Hindlimb muscle (tissue), 1 donor: ENCODE results near the gene APBB2. TPM values are rescaled to one million over a fixed set of nuclear protein-coding genes. Genes with fewer than 3 reads are reported as not detected.
"Not testable (repeated sequence)": the region's sequence is repeated elsewhere in the genome, so short reads cannot be mapped to it uniquely, and the experiment has no call there.

Experiments used
- DNase-seq: peaks from one replicate; pipeline ENCODE4 v3.0.0-alpha.2; 2013
- polyA plus RNA-seq: library from polyadenylated mRNA; unstranded; fragments of 120-200 nt; gene quantifications from one replicate; pipeline ENCODE4 v1.2.1, GENCODE V29; 2013; ENCODE audit not compliant: insufficient read length

Gene APBB2
- polyA plus RNA-seq, 1 donor = 42.1 TPM

DNA sequence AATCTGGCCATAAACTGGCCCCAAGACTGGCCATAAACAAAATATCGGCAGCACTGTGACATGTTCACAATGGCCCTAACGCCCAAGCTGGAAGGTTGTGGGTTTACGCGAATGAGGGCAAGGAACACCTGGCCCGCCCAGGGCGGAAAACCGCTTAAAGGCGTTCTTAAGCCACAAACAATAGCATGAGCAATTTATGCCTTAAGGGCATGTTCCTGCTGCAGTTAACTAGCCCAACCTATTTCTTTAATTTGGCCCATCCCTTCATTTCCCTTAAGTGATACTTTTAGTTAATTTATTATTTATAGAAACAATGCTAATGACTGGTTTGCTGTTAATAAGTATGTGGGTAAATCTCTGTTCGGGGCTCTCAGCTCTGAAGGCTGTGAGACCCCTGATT, 154.9 kb downstream of the APBB2 start:
- DNase-seq = not testable (repeated sequence)

DNA sequence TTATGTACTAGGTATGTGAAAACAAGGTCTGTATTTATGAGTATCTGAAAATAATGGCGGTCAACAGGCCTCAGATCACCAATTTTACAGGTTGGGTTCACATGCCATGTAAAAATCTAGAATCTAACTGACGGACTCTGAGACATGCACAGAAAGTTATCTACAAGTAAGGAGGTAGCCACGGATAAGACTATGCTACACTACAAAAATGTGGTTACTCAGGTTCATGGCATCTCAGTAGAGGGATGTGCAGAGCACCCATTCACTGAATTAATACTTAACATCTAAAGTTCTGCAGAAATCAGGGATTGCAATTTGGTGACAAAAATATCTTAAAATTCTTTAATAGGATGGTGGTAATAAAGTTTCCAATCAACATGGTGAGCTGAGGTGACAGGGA, 155.9 kb downstream of the APBB2 start:
- no peak for DNase-seq

DNA sequence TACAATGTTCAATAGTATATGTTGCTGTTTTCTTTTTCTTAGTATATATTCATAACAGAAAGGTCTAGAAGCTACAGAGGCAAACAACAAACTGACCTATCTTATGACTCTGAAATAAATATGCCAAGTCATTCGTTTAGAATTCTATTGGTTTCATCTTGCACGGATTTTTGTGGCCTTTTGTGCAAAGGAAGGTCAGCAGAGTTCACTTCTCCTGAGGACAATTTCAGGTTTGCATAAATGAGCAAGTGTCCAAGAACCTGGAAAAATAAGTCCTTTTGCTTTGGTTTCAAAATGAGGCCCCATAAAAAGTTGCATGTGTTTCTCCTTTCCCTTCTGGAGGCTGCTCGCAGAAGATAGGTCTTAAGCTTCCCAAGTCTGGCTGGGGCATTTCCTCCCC, 156.9 kb downstream of the APBB2 start:
- no peak for DNase-seq

DNA sequence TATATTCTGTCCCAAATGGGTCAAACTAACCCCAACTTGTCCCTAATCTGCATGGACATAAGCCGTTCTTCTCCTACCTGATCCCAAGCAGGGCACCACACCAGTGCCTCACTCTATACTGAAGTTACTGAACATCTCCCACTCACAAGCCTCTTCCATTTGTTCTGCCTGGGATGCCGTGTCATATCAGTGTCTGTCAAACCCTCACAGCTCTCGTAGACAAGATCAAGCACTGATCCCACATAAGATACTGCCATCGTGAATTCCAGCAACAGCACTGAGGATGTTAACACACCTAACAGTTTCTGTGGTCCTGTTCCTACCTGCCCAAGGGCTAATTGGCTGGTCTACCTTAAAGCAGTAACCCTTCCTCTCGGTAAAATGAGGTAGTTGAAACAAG, 162.1 kb downstream of the APBB2 start:
- no peak for DNase-seq

DNA sequence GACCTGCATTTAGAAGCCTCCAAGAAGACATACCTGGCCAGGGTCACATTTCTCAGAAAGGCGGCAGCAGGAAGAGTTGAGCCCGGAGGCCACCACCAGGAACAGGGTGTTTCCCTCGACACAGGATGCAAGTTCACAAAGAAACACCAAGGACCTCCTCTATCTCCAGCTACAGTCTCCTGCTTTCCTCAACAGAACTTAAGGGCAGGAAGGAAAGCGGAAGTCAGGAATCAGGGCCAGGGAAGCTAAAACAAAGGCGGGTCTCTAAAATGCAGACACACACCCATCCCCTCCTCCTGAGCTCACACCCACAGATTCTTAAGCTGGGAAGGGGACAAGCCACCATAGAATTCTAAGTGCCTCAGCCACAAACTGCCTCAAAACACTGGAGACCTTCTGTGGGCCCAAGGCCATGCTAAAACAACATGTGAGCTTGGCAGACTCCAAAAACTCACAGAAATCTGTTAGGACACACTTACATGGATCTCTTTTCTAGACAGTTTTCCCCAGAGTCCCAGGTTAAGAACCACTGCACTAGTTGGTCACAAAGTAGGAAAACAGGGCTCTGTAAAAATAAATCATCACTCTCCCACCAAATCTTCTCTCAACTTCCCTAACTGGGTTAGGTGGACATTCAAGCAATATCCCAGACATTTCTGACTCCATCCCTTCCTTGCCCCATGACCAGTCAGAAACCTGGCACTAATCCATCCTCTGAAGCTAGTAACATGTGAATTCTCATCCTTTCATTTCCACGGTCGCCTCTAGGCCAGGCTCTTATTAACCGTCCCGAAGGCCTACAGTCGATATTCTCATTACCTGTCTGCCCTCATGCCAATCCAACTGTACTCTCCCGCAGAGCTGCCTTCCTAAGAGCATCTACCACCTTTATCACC, 163.2 kb downstream of the APBB2 start:
- DNase-seq = no peak

DNA sequence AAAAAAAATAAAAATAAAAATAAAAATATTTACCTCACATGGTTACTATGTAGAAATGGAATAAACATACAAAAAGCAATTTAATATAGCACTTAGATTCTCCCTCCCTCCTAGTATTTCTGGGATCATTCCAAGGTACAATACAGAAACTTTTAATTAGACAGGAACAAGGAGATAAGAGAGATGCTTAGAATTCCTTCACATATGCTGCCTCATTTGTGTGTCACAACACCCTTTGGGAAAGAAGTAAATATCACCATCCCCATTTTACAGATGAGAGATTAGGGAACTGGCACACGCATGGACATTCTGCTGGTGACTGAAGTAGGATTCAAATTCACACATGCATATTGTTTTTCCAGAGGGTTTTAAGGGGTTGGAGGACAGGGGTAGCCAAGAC, 164.2 kb downstream of the APBB2 start:
- DNase-seq = no peak

DNA sequence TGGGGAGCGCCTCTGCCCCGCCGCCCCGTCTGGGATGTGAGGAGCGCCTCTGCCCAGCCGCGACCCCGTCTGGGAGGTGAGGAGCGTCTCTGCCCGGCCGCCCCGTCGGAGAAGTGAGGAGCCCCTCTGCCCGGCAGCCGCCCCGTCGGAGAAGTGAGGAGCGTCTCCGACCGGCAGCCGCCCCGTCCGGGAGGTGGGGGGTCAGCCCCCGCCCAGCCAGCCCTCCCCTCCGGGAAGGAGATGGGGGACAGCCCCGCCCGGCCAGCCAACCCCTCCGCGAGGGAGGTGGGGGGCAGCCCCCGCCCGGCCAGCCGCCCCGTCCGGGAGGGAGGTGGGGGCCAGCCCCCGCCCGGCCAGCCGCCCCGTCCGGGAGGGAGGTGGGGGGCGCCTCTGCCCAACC, 165.2 kb downstream of the APBB2 start:
- not testable (repeated sequence) for DNase-seq

DNA sequence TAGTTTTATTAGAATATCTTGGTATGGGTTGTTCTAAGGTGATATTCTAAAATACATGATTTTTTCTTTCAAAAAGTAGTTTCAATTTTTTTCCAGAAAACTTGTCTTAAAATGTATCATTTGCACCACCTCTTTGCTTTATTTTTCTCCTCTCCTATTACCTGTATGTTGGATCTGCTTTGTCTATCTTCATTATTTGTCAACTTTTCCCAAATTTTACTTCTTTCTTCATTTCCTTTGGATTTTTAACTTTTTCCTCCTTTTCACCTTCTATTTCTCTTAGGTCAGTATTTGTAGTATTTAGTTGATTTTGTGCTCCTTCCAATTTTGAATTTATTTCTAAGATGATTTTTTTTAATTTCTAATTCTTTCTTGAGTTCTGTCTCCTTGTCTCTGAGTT, 169.6 kb downstream of the APBB2 start:
- DNase-seq = no peak

DNA sequence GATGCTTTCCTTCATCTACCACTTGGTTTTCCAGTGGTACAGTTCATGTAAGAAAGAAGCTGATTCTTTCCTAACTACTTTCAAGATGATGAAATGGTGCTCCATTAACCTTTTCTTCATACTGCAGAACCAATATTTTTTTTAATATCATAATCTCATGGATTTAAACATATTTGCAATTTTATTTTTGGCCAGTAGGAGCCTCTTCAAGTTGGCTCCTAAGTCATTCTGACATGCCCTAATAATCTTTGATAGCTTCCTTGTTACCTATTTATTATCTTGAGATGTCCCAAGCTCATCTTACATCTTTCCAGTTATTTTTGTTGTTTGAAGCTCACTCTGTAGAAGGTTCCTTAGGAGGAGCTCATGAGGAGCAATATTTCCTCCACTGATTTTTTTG, 170.2 kb downstream of the APBB2 start:
- no peak for DNase-seq

DNA sequence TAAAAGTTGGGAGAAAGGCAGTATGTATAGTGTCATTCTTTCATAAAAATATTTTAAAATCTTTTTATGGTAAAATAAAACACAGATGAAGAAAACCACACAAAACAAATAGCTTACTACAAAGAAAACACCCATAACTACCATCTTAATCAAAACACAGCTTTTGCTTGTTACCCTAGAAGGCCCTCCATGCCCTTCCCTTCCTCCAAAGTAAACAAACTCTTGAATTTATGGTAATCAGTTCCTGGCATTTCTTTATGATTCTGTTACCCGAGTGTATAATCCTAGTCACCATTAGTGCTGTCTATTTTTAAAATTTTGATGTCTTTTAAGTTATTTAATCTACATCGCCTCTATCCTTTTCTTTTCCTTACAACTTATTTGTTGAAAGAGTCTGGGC, 170.9 kb downstream of the APBB2 start:
- DNase-seq = no peak

DNA sequence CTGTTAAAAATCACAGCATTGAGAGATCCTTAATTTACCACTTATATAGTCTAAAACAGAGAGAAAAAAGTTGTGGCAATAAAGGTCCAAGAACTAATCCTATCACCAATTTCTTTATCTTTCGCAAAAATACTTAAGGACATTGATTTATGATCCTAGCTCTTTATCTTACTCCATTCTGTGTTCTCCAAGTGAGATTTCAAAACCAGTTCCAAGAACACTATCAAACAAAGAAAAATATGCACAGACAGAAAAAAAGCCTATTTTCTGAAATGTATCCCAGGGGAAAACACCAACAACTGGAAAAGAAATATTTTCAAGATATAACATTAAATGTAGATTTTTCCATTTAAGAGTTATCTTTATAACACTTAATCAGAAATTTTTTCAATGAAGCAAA, 172.8 kb downstream of the APBB2 start:
- no peak for DNase-seq

DNA sequence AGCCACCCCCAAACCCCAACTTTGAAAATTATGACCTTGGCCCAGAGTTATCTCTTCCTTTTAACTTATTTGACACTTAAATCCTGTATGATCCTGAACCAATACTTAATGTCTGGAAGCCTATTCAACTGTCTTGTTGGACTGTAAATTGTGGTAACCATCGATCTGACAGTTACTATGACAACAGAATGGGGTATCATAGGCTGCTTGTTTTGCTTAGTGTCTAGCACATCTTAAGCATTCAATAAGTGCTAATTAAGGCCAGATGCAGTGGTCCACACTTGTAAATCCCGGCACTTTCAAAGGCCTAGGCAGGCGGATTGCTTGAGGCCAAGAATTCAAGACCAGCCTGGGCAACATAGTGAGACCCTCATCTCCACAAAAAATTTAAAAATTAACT, 175.0 kb downstream of the APBB2 start:
- no peak for DNase-seq

DNA sequence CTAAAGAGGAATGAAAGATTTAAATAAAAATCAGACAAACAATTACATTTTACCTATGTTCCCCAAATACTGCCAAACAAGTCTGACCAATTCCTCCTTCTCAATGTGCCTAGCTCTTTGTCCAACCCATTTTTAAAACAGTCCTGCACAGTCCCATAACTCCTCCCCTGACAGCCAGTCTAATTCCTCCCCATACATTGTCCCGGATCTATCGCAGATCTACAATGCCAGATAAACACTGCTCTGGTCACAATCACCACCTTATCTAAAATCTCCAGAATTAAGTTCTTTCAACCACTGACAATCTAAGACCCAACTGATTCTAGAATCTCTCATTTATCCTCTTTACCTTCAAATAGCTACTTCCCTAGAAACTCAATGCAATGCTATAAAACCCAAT, 176.0 kb downstream of the APBB2 start:
- DNase-seq = no peak

DNA sequence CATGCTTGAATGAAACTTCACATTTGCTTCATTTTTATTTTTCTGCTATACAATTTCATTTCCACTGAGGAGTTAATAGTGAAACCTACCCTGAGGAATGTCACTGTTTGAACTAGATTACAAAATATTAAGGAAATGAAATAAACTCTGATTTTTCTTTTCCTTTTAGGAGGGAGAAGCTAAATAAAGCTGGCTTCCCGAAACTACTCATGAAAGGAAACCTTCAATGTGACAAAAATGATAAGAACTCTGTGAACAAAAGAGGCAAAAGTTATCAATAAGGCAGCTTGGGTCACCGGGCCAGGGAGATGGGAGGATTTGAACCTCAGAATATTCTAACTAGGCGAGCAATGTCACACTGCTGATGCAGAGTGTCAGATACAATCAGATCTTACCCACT, 185.2 kb downstream of the APBB2 start:
- no peak for DNase-seq

DNA sequence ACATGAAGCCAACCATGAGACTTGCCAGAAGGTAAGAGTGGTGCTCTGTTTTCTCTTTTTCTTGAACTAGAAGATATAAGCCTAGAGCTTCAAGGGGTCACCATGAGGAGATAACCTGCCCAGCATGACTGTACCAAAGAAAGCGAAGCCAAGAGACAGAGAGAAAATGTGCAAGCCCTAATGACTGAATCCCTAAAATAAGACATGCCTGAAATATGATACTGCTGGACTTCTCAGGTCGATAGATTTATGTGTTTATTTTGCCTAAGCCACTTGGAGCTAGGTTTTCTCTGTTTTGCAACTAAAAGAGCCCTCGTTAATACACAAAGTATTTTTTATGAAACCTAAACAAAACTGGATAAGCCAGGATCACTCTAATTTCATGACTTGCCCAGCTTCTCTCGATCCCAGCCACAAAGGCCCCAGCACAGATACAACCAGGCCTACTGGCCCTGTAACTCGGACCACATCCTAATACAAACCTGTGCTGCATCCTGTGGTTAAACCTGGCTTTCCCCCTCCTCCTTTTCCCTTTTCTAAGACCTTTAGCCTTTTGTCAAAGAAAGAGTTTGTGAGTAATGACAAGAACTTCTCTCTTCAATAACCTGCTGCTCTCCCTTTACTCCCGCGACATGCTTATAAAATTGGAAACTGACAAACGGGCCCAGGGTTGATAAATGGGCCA, 185.8 kb downstream of the APBB2 start:
- DNase-seq = no peak

DNA sequence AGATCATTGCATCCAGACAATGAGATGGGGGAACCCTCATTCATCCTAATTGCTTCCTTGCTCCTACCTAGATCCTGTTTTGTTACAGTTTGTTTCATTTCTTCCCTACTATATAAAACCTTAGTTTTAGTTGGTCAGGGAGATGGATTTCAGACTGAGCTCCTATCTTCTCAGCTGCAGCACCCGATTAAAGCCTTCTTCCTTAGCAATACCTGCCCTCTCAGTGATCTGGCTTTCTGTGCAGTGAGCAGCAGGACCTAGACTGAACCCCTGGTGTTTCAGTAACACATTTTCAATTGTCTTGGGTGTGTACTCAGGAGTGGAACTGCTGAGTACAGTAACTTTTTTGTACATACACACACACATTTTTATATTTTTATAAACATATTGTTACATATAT, 187.4 kb downstream of the APBB2 start:
- DNase-seq = no peak

DNA sequence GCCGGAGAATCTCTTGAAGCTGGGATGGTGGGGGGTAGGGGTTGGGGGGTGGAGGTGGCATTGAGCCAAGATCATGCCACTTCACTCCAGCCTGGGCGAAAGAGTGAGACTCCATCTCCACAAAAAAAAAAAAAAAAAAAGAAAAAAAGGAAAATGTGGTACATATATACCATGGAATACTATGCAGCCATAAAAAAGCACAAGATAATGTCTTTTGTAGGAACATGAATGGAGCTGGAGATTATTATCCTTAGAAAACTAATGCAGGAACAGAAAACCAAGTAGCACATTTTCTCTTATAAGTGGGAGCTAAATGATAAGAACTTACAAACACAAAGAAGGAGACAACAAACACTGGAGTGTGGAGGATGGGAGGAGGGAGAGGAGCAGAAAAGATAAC, 188.5 kb downstream of the APBB2 start:
- DNase-seq = no peak

DNA sequence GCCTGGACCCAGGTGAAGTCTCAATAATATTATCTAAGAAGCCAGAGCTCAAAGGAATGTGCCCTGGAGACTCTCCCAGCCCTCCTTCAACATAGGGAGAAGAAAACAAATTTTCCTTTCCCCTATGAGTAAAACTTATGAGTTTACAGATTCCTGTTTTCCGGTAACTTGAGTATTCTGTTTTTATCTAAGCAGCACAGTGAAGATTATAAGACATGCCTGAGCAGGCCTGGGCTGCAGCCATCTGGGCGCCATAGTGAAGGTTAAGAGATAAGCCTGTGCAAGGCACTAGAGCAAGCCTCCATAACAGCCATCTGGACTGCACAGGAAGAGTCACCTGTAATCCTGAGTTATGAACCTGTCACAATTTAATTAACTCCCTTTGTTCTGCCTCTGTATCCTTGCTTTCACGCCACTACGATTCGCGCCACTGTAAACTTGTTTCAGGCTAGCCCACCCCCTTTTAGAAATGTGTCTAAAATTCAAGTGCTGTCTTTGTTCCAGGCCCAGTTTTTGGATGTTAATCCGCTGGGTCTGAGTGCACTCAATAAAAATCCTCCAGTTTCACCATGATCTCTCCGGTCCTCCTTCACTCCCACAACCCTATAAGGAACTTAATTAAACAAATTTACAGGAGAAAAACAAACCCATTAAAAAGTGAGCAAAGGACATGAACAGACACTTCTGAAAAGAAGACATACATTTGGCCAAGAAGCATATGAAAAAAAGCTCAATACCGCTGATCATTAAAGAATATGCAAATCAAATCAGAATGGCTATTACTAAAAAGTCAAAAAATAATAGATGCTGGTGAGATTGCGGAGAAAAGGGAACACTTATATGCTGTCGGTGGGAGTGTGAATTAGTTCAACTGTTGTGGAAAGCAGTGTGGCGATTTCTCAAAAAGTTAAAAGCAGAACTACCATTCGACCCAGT, 189.5 kb downstream of the APBB2 start:
- DNase-seq = no peak

DNA sequence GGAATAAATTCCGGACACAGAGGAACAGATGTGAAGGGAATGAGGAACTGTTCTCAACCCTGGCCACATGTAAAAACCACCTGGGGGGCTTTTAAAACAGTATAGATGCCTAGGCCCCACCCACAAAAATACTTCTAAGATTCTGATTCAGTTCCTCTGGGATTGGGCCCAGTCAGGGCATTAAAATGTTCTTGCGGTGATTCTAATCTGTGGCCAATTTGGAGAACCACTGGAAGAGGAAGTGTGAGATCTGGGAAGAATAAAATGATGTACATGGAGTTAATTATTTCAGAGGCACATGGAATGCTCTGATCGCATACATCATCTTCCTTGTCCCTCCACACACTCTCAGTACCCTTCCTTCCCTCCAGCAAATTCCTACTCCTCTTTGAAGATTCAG, 192.2 kb downstream of the APBB2 start:
- DNase-seq = no peak

DNA sequence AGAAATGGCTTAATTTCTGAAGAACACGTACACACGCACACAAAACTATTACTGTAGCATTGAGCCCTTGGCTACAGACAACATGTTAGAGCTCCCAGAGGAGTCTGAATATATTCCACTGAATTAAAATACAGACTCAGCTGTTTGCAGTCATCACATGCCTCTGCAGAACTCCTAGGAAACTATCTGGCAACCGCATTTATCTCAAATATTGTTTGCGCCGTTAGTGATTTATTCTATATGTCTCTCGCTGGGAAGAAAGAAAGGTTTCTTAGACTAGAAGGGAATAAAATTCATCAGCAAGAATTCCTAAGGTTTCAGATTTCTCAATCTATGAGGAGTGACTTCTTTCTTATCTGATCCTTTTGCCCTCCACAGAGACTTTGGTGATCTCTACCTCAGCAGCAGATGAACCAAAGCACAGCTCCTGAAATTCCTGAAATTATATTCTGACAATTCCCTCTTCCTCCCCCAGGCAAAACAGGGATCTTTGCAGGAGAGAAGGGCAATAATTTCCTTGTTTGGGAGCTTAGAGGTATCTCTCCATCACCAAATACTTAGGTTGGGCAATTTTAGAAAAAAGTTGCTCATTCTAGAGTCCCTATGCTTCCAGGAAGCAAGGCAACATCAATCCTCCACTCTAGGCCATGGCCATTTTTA, 199.2 kb downstream of the APBB2 start:
- peak; percentile 55 for DNase-seq

DNA sequence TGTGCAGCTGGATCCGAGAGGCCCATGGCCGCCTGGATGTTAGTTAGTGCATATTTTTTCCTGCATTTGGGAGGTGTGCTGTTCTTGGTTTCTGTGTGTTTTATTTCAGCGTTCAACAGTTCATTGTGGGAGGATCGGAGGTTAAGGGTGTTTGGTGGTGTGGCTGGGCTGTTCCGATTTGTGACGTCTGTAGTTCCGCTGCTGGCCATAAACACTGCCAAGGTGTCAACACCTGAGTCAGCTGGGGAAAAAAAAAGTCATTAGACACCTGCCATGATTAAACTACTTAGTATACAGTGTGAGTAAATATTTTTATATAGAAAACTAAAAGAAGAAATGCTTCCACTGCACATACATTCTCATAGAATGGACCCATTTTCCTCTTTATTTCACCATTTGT, 200.2 kb downstream of the APBB2 start:
- DNase-seq = no peak

DNA sequence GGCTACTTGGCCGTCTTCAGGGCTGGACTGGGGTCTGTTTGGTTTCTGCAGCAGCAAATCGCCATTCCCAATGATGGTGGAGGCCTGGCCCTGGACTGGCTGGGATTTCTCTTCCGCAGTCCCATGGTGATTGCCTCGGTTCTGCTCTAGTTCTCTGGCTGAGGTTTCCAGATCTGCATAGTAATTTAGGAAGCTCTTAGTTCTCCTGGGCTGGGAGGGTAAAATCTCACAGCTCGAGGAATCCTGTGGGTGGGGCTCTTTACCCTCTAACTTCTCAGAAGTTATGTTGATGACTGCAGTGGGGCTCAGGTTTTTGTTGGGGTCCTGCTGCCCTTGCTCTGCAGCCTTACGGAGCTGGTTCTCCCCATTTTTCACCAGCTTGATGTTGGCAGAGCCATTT, 200.6 kb downstream of the APBB2 start:
- no peak for DNase-seq

DNA sequence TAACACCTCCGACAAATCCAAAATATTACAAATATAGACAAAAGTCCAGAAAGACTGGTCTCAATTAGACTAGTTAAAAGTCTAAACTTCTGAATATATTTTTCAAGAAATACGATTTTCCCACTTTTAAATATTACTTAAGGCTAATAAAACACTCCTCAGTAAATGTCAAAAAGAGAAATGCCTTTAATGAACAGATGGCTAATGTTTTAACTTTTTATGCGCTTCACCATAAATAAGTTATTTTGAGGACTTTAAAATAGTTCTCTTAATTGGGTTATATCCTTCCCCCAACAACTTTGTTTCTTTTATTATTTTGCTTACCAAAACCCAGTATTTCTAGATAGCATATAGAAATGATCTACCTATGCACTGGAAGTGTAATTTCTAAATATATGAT, 201.4 kb downstream of the APBB2 start:
- DNase-seq = no peak
